Bladder microvascular endothelial cell (primary cell): ENCODE data around the gene CWC15. TPM values are rescaled to one million over a fixed set of nuclear protein-coding genes. Genes with fewer than 3 reads are reported as not detected.

ENCODE experiments used
- total RNA-seq: library from RNA; depleted of rRNA; stranded (reverse); fragments of >200 nt; gene quantifications from 2 replicates; pipeline ENCODE4 v1.2.3, GENCODE V29; 2014

CWC15 gene
- total RNA-seq, result 27.2 and 46.6 TPM in 2 replicates

GRCh38 chr11:94973099-94973968, at the start of gene CWC15, which contains the start of gene KDM4D:
Gene CWC15 (minus strand): TSS chr11:94973556. CDS start chr11:94972185, 1,371 bp downstream.
Gene KDM4D (plus strand): TSS chr11:94973709. CDS start chr11:94997373, 23,664 bp downstream.

Other genes with a start within 250 kb of the CWC15 start
- gene AMOTL1, start 205.2 kb downstream of the CWC15 start, total RNA-seq, result 17.8 and 47.6 TPM in 2 replicates
- 0.38 and 0.49 TPM in 2 replicates for gene KDM4D, start 153 bp upstream of the CWC15 start, total RNA-seq
- not detected in 2 replicates for gene KDM4E, start 51.7 kb upstream of the CWC15 start, total RNA-seq
- gene KDM4F, start 75.9 kb upstream of the CWC15 start, total RNA-seq, result not detected in 2 replicates
- 11.7 and 16.7 TPM in 2 replicates for gene SRSF8, start 93.4 kb upstream of the CWC15 start, total RNA-seq
- 18.8 and 27.8 TPM in 2 replicates for gene ENDOD1, start 116.3 kb upstream of the CWC15 start, total RNA-seq